Neural progenitor cell (in vitro differentiated cells): Measurements from ENCODE around the gene KRTCAP2.
"Not testable (repeated sequence)": the region's sequence is repeated elsewhere in the genome, so short reads cannot be mapped to it uniquely, and the experiment has no call there.

Experiments used
- CTCF ChIP-seq: fragments of 200-600 bp; sonication (generic); IDR thresholded peaks from 2 replicates; pipeline ENCODE4 v1.5.1; 2017; ENCODE audit warnings: antibody characterized with exemption, mild to moderate bottlenecking
- EZH2 ChIP-seq: fragments of 200-600 bp; sonication (generic); IDR thresholded peaks from 2 replicates; pipeline ENCODE4 v1.6.1; 2017; ENCODE audit warnings: antibody characterized with exemption, mild to moderate bottlenecking, moderate library complexity
- EZH2phosphoT487 ChIP-seq: fragments of 200-600 bp; sonication (generic); IDR thresholded peaks from 2 replicates; pipeline ENCODE4 v1.6.1; 2017; ENCODE audit warnings: antibody characterized with exemption

GRCh38 chr1:155164625-155165024, 8.5 kb downstream of the KRTCAP2 start:
- not testable (repeated sequence) for TF ChIP-seq CTCF, EZH2phosphoT487, EZH2
